ENCODE data around the gene TET1. TPM values are rescaled to one million over a fixed set of nuclear protein-coding genes. Genes with fewer than 3 reads are reported as not detected.

The TET1 gene
- total and polyA plus RNA-seq, 9 of the 15 experiments (the other 6 are each of a cell fraction or from before 2014, with no cell fraction given) = 2.6 to 21.3 (median 11.6) TPM

GRCh38 chr10:68550747-68551411 is 9.3 kb upstream of the TET1 start (continued):
- TF ChIP-seq ZNF224 (CRISPR knock-in tag; IDR thresholded peaks at IDR 0.05) = no peak
- no peak for TF ChIP-seq ZSCAN29 (IDR thresholded peaks at IDR 0.05)
- TF ChIP-seq ATF1 (CRISPR knock-in tag; IDR thresholded peaks at IDR 0.05) = no peak
- no peak for TF ChIP-seq ATF1 (tag; IDR thresholded peaks at IDR 0.05)
- TF ChIP-seq ID3 (CRISPR knock-in tag; IDR thresholded peaks at IDR 0.05) = no peak
- TF ChIP-seq ID3 (tag; IDR thresholded peaks at IDR 0.05) = no peak
- no peak for TF ChIP-seq NFE2L1 (tag; IDR thresholded peaks at IDR 0.05; ENCODE audit: borderline replicate concordance, low read depth)
- no peak for TF ChIP-seq DDX20 (tag; IDR thresholded peaks at IDR 0.05; ENCODE audit: low read depth)
- TF ChIP-seq NCOA2 (IDR thresholded peaks at IDR 0.05; ENCODE audit: partially characterized antibody in 2 of 2) = no peak
- TF ChIP-seq, protein P1, sequence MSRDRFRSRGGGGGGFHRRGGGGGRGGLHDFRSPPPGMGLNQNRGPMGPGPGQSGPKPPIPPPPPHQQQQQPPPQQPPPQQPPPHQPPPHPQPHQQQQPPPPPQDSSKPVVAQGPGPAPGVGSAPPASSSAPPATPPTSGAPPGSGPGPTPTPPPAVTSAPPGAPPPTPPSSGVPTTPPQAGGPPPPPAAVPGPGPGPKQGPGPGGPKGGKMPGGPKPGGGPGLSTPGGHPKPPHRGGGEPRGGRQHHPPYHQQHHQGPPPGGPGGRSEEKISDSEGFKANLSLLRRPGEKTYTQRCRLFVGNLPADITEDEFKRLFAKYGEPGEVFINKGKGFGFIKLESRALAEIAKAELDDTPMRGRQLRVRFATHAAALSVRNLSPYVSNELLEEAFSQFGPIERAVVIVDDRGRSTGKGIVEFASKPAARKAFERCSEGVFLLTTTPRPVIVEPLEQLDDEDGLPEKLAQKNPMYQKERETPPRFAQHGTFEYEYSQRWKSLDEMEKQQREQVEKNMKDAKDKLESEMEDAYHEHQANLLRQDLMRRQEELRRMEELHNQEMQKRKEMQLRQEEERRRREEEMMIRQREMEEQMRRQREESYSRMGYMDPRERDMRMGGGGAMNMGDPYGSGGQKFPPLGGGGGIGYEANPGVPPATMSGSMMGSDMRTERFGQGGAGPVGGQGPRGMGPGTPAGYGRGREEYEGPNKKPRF (IDR thresholded peaks at IDR 0.05; ENCODE audit: low read depth, low read length) = no peak
- no peak for TF ChIP-seq ZNF174 (CRISPR knock-in tag; IDR thresholded peaks at IDR 0.05)
- no peak for TF ChIP-seq ZBTB5 (IDR thresholded peaks at IDR 0.05)
- TF ChIP-seq NFRKB (IDR thresholded peaks at IDR 0.05; ENCODE audit: low read depth) = peak; percentile 24; the same call in 1 of the 2 replicates
- peak; percentile 38 for TF ChIP-seq NEUROD1 (IDR thresholded peaks at IDR 0.05; ENCODE audit: borderline replicate concordance, low read depth, low read length, partially characterized antibody)
- TF ChIP-seq ZNF175 (CRISPR knock-in tag; IDR thresholded peaks at IDR 0.05; ENCODE audit: low read depth) = no peak
- TF ChIP-seq MCM7 (IDR thresholded peaks at IDR 0.05) = no peak
- no peak for TF ChIP-seq TOE1 (IDR thresholded peaks at IDR 0.05; ENCODE audit: borderline replicate concordance)
- no peak for TF ChIP-seq TOE1 (CRISPR knock-in tag; IDR thresholded peaks at IDR 0.05; ENCODE audit: borderline replicate concordance, low read depth)
- no peak for TF ChIP-seq IFI16 (CRISPR knock-in tag; IDR thresholded peaks at IDR 0.05)
- TF ChIP-seq KAT2B (IDR thresholded peaks at IDR 0.05; ENCODE audit: low read depth, low read length) = no peak
- no peak for TF ChIP-seq HDAC3 (IDR thresholded peaks at IDR 0.05; ENCODE audit: borderline replicate concordance, partially characterized antibody)
- no peak for TF ChIP-seq SP2 (IDR thresholded peaks at IDR 0.05; ENCODE audit: extremely low read depth, low read depth, low read length, poor library complexity, severe bottlenecking)
- no peak for TF ChIP-seq ZNF431 (CRISPR knock-in tag; IDR thresholded peaks at IDR 0.05)
- no peak for TF ChIP-seq PHB2 (IDR thresholded peaks at IDR 0.05; ENCODE audit: low read depth)
- TF ChIP-seq, protein P2, sequence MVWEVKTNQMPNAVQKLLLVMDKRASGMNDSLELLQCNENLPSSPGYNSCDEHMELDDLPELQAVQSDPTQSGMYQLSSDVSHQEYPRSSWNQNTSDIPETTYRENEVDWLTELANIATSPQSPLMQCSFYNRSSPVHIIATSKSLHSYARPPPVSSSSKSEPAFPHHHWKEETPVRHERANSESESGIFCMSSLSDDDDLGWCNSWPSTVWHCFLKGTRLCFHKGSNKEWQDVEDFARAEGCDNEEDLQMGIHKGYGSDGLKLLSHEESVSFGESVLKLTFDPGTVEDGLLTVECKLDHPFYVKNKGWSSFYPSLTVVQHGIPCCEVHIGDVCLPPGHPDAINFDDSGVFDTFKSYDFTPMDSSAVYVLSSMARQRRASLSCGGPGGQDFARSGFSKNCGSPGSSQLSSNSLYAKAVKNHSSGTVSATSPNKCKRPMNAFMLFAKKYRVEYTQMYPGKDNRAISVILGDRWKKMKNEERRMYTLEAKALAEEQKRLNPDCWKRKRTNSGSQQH (CRISPR knock-in tag; IDR thresholded peaks at IDR 0.05) = no peak

Measured in K562 (cell line).